ENCODE data around the gene SDK1. TPM values are rescaled to one million over a fixed set of nuclear protein-coding genes. Genes with fewer than 3 reads are reported as not detected.

The SDK1 gene
- total and polyA plus RNA-seq, 12 donors: 1.0 to 5.3 (median 3.2) TPM

GRCh38 chr7:4205828-4206227 lies 904.8 kb downstream of the SDK1 start:
- intact Hi-C loops (cut with DNase I): loop anchor here in 1 of 10 donors (10.0 kb wide), 1 partner anchor 1311 kb away; no protein-coding TSS in a partner anchor

GRCh38 chr7:4207011-4207410 lies 906.0 kb downstream of the SDK1 start:
- no peaks in the 10 kb centered on the region for H3K4me1 ChIP-seq
- peaks cover 0 to 3% (median 0%) of the 10 kb centered on the region in 7 donors for H3K27me3 ChIP-seq
- H3K4me3 ChIP-seq: no peak overlapping the region
- H3K36me3 ChIP-seq: no peaks in the 10 kb centered on the region
- no peak for TF ChIP-seq CTCF (IDR thresholded peaks at IDR 0.05)
- H3K27ac ChIP-seq: no peak overlapping the region
- no peak for ATAC-seq
- intact Hi-C loops (cut with DNase I): loop anchor here in 1 of 10 donors (10.0 kb wide), 1 partner anchor 1312 kb away; no protein-coding TSS in a partner anchor
- WGBS, 2 donors: 96 to 97% methylated on average over 14 of the region's 14 CpGs
- H3K9me3 ChIP-seq: no peaks in the 10 kb centered on the region
- DNase-seq: no peak

More at GRCh38 chr7:4205828-4206227, 904.8 kb downstream of the SDK1 start:
- DNase-seq: no peak
- no peaks in the 10 kb centered on the region for H3K4me1 ChIP-seq
- peaks cover 0 to 2% (median 0%) of the 10 kb centered on the region in 11 donors for H3K9me3 ChIP-seq
- no peak overlapping the region for H3K27ac ChIP-seq
- no peak overlapping the region for H3K4me3 ChIP-seq
- peaks cover 0 to 3% (median 0%) of the 10 kb centered on the region in 7 donors for H3K27me3 ChIP-seq
- no peaks in the 10 kb centered on the region for H3K36me3 ChIP-seq
- WGBS, 2 donors: 93 to 99% methylated on average over 18 of the region's 18 CpGs
- no peak for ATAC-seq
- no peak for TF ChIP-seq CTCF (IDR thresholded peaks at IDR 0.05)

- no peaks in the 10 kb centered on the region for H3K36me3 ChIP-seq
- DNase-seq (no peak), ATAC-seq (no peak)
- 92 to 95% methylated on average over 15 of the region's 15 CpGs for WGBS, 2 donors
- peaks cover 0 to 3% (median 0%) of the 10 kb centered on the region in 7 donors for H3K27me3 ChIP-seq
- no peak overlapping the region for H3K27ac ChIP-seq
- intact Hi-C loops (cut with DNase I): loop anchor here in 1 of 10 donors (10.0 kb wide), 1 partner anchor 1313 kb away; no protein-coding TSS in a partner anchor
- no peak for TF ChIP-seq CTCF (IDR thresholded peaks at IDR 0.05)
- no peak overlapping the region for H3K4me3 ChIP-seq
- no peaks in the 10 kb centered on the region for H3K9me3 ChIP-seq
- H3K4me1 ChIP-seq: no peaks in the 10 kb centered on the region
Observed at GRCh38 chr7:4208086-4208485, 907.0 kb downstream of the SDK1 start.

GRCh38 chr7:4208586-4208985 lies 907.5 kb downstream of the SDK1 start:
- Histone ChIP-seq H3K27me3 (peaks cover 0 to 3% (median 0%) of the 10 kb centered on the region in 7 donors), H3K4me1 (no peaks in the 10 kb centered on the region), H3K27ac (no peak overlapping the region), H3K9me3 (no peaks in the 10 kb centered on the region), H3K4me3 (no peak overlapping the region), H3K36me3 (no peaks in the 10 kb centered on the region)
- intact Hi-C loops (cut with DNase I): loop anchor here in 1 of 10 donors (10.0 kb wide), 1 partner anchor 1314 kb away; no protein-coding TSS in a partner anchor
- no peak for TF ChIP-seq CTCF (IDR thresholded peaks at IDR 0.05)
- DNase-seq (no peak), ATAC-seq (peak in 2 of 8 donors; percentile 12 to 31)
- WGBS, 2 donors: 86 to 88% methylated on average over 13 of the region's 13 CpGs

Measured in heart right ventricle (tissue), 16 donors.